ENCODE results near the gene TAF6.

GRCh38 chr7:100107890-100108289 is 11.3 kb downstream of the TAF6 start:
- no peak for TF ChIP-seq POLR2A (IDR thresholded peaks at IDR 0.05)
- TF ChIP-seq CTCF (IDR thresholded peaks at IDR 0.05), result no peak
